K562 (cell line): ENCODE results near the gene KCNAB1. TPM values are rescaled to one million over a fixed set of nuclear protein-coding genes. Genes with fewer than 3 reads are reported as not detected.

Experiments used
- ETV6 ChIP-seq, 3 experiments: fragments of 150-350 bp in 1 of 3; sonication (generic) in 1 of 3; formaldehyde crosslinking in 1 of 3; IDR thresholded peaks; 2 replicates each; pipeline versions ENCODE4 v1.6.1 to v1.8.0; 2014 to 2022; ENCODE audit warnings: borderline replicate concordance in 2 of 3, low read depth in 2 of 3, antibody characterized with exemption in 1 of 3, low read length in 1 of 3, mild to moderate bottlenecking in 1 of 3, missing genetic modification reagents in 1 of 3
- MEF2D ChIP-seq: conservative IDR thresholded peaks from 2 replicates; pipeline ENCODE4 v1.6.1; 2016; ENCODE audit warnings: low read depth, missing genetic modification characterization, missing compliant biosample characterization
- NCOA6 ChIP-seq: fragments of 450-650 bp; IDR thresholded peaks from 2 replicates; pipeline ENCODE4 v1.6.1; 2017; ENCODE audit warnings: mild to moderate bottlenecking
- POLR2B ChIP-seq: fragments of 450-650 bp; IDR thresholded peaks from 2 replicates; pipeline ENCODE4 v1.6.1; 2018; ENCODE audit warnings: low read depth; ENCODE audit not compliant: partially characterized antibody
- REST ChIP-seq, 2 experiments: fragments of 450-650 bp; formaldehyde crosslinking in 1 of 2; IDR thresholded peaks; 2 replicates each; pipeline versions ENCODE4 v1.4.0 to v1.6.1; 2014 to 2020; ENCODE audit warnings: mild to moderate bottlenecking in 2 of 2, borderline replicate concordance in 1 of 2, low read depth in 1 of 2
- SIRT6 ChIP-seq: IDR thresholded peaks from one replicate; pipeline ENCODE4 v1.6.1; 2012; ENCODE audit warnings: low read depth, mild to moderate bottlenecking, control low read depth, inconsistent platforms, low read length, moderate library complexity
- XRCC4 ChIP-seq: IDR thresholded peaks from one replicate; pipeline ENCODE4 v1.6.1; 2011; ENCODE audit not compliant: insufficient read depth, insufficient read length; ENCODE audit errors: extremely low read depth
- polyA plus RNA-seq, 8 experiments: library from polyadenylated mRNA; depleted of rRNA in 4 of 8; stranded (reverse) in 5 of 8; unstranded in 3 of 8; fragments of >200 nt; fragmentation: Nextera tagmentation in 2 of 8; fragmentation: Illumina TruSeq in 1 of 8; extraction: Ambion mirVana in 2 of 8; extraction: Trizol in 1 of 8; gene quantifications; 2 replicates each; pipeline versions ENCODE4 v1.2.1 to v1.2.3, GENCODE V29; 2011 to 2014; ENCODE audit warnings: inconsistent platforms in 1 of 8, missing spikeins in 1 of 8
- total RNA-seq, 7 experiments: library from RNA; depleted of rRNA in 6 of 7; stranded (reverse); fragments of >200 nt in 6 of 7; fragmentation: Illumina TruSeq in 2 of 7; extraction: Trizol in 2 of 7; gene quantifications; 2 replicates each; pipeline versions ENCODE4 v1.2.1 to v1.2.3, GENCODE V29; 2011 to 2021; ENCODE audit warnings: low replicate concordance in 1 of 7

Gene KCNAB1
- total and polyA plus RNA-seq, 9 of the 15 experiments (the other 6 are each of a cell fraction or from before 2014, with no cell fraction given): 0.14 to 1.2 (median 0.51) TPM

GRCh38 chr3:156535798-156536197, 415.4 kb downstream of the KCNAB1 start (continued):
- no peak for TF ChIP-seq REST (IDR thresholded peaks at IDR 0.05; ENCODE audit: borderline replicate concordance)
- TF ChIP-seq REST (CRISPR knock-in tag; IDR thresholded peaks at IDR 0.05; ENCODE audit: low read depth): no peak
- TF ChIP-seq MEF2D: no peak
- TF ChIP-seq ETV6 (IDR thresholded peaks at IDR 0.05; ENCODE audit: borderline replicate concordance in 1 of 2, low read depth in 2 of 2, low read length in 1 of 2): no peak
- no peak for TF ChIP-seq ETV6 (CRISPR knock-in tag; IDR thresholded peaks at IDR 0.05; ENCODE audit: borderline replicate concordance)
- TF ChIP-seq XRCC4: no peak
- no peak for TF ChIP-seq NCOA6
- TF ChIP-seq POLR2B: peak; percentile 46
- no peak for TF ChIP-seq SIRT6
